AG20443 (cell line): ENCODE results near the gene CELA2B.

Experiments
- DNase-seq: peaks from one replicate; pipeline ENCODE4 v3.0.0; 2012; ENCODE audit warnings: low spot score, mixed read lengths

Gene CELA2B

DNA sequence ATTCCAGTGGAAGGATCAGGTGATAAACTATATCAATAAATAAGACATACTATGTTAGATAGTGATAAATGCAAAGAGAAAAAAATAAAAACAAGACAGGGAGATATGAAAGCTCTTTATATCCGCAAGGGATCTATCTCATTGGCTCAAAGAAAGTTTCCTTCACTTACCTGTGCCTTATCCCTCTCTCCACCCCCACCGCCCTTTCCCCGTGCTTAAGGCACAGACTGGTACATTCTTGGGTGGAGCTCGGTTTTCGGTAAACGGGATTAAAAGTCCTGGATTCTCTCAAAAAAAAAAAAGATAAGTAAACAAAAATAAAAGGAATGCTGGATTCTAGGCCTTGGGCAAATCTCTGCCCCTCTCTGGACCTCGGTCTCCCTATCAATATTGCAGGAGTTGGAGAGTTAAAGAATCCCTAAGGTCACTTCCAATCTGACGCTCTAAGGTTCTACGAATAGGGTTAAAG lies 50.2 kb downstream of the CELA2B start:
- no peak for DNase-seq

DNA sequence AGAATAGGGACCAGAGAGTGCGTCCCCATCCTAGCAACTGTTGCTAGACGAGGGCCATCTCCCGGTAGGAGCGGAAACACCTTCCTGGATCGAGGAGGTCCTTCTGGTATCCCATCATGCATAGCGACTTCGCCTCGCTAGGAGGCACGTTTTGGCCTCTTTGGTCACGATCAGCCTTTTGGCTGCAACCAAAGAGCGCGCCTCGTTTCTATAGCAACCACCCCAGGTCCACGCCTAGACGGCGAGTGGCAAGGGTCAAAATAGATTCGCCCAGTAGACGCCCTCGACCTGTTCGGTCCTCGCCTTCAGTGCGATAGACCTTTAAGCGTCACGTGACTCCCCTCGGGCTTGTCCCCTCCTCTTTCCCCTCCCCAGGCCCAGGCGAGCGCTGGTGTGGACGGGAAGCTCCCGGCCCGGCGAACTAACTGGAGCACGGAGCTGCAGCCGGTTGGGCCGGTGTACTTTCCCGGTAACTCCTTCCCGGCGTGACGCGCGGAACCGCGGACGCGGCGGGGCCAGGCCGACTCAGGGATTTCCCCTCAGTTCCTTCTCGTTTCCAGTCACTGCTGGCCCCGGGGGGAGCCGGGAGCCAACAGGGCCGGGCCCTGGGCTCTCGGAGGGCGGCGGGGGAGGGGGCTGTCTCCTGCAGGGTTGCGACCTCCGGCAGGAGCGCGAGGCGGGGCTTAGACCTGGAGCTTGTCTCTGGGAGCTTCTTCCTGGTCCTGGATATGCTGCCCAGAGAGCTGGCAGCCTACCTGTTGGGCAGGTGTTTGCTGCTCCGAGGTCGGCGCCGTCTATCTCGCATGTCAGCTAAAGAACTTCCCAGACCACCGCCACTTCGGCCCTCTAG lies 50.8 kb downstream of the CELA2B start, which contains the start of gene DNAJC16:
Gene DNAJC16 (plus strand): TSS at position 359 of the 850 bp plus-strand sequence. CDS start 2,258 bp downstream, outside the sequence.
- DNase-seq: peak; percentile 95

DNA sequence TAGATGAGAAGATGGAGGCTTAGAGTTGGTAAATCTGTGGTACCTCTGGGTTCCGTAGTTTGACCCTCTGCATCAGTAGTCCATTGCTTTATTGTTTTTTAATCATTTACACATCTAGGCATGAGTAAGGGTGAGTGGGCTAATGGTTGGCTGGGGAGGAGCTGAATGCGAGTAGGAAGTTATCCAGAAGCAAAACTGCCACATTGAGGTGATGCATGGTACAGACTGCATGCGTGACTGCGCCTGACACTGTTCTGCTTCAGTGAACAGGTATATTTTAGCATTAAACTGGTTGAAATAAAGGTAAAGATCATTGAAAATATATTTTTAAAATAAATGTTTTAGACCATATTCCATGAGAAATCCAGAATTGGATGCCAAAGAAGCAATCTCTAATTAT lies 55.1 kb downstream of the CELA2B start:
- DNase-seq: no peak

DNA sequence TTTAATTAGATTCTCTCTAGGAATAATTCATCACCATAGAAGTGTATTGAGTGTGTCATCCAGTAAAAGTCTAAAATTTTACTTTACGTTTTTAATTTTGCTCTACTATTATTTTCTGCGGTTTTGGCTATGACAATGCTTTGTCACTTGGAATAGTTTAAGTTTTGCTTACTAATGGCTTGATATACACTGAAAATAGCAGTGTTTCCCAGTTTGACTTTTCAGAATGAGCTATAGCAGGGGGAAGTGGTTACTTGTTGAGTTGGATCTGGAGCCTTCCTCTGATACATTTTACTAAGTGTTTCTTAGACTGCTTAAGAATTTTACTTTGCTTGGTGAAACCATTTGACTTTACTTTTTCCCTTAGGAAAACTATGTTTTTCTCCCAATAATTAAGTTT lies 55.8 kb downstream of the CELA2B start:
- DNase-seq: no peak

DNA sequence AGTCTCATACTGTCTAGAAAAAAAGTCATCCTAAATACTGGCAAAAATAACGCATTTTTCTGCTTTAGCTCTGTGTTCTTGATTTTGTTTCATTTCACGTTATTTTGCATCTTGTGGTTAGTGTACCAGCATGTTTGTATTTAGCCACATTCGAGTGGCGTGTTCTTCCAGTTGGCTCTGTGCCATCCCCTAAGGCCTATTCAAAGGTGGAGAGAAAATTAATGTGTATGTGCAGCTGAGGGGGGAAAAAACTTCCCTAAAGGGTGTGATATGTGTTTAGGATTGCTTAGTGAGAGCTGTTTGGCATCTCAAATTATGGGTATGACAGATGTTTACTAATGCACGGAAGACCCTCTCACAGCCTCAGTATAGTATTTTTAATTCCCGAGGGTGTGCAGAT lies 62.9 kb downstream of the CELA2B start:
- DNase-seq: no peak

DNA sequence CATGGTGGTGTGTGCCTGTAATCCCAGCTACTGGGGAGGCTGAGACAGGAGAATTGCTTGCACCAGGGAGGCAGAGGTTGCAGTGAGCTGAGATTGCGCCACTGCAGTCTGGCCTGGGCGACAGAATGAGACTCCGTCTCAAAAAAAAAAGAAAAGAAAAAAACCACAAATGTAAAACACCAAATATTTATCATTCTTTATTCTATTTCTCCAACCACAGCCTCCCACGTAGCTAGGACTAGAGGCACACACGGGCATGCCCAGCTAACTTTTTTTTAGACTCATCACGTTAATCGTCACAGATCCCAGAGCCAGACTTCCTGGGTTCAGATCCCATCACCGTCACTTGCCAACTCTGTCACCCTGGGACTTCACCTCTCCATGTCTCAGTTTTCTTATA lies 64.3 kb downstream of the CELA2B start:
- DNase-seq: no peak
